Activated CD8-positive, alpha-beta memory T cell treated with anti-CD3 and anti-CD28 coated beads, Interleukin-2, amount 50 U/mL, for 24 hours (primary cell): Measurements from ENCODE around the gene OR13C5.

Experiments
- DNase-seq: peaks from one replicate; pipeline ENCODE4 v3.0.0-alpha.2; 2020; ENCODE audit errors: extremely low read depth

Gene OR13C5

GRCh38 chr9:104553261-104553660 lies 46.0 kb downstream of the OR13C5 start:
- no peak for DNase-seq
